Measurements from ENCODE around the gene AHCTF1.

GRCh38 chr1:246843876-246844275 lies 87.9 kb downstream of the AHCTF1 start:
- TF ChIP-seq CTCF (IDR thresholded peaks at IDR 0.05) (no peak), POLR2A (IDR thresholded peaks at IDR 0.05) (no peak)

Data from uterus (tissue), 2 donors.